Measurements from ENCODE around the gene FNDC3B.

Gene FNDC3B

DNA sequence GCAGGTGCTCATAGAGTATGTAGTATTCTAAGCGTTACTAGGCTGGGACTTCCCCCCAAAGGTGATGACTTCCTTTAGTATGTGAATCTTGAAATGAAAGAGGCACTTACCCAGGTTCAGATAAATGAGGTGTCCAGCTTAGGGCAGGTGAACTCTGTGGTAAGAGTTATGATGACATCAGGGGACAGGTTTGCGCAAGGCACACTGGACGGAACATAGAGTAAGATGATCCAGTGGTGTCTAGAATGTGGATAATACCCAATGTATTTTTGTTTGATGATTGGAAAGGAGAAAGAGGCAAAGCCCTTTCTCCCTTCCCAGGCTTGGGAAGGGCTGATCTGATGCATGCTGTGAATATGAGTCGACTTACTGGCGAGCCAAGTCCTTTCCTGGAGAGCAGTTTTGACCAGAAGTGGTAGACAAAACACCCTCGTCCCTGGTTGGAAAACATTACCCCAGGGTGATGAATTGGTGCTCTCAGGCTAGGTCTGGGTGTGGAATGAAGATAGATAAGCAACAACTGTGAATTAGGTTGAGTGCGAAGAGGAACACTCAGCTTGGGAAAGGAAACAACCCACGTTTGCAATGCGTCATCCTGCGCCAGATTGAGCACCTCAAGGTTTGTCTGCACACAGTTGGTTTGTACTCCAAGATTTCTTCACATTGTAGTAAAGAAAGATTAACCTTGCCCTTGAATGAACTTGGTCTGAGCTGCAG is 284.7 kb downstream of the FNDC3B start:
- no peak for DNase-seq

DNA sequence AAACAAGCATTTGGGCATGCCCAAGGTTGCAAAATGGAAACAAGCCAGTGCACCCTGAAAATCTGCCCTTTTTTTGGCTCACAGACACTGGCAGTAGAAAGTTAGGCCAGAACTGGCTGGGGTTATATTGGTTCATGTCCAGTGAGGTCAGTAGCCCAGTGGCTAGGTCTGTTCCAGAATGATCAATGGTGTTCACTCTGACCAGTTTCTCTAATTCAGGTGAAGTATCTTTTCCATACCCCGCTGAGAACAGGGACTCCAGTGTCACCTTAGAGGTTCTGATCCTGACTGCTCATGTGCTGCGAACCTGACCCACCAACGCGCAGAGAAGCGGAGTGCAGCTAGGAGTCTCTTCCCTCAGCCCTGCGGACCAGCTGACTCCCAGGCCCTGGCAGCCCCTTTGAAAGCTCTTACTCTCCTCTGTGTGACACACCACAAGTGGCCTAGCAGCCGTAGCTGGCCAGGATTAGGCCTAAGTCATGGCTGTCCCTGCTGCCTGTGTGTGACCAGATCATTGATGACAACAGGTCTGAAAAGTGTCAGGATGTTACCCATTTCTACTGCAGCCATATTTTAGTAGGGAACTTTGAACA is 285.3 kb downstream of the FNDC3B start:
- no peak for DNase-seq

DNA sequence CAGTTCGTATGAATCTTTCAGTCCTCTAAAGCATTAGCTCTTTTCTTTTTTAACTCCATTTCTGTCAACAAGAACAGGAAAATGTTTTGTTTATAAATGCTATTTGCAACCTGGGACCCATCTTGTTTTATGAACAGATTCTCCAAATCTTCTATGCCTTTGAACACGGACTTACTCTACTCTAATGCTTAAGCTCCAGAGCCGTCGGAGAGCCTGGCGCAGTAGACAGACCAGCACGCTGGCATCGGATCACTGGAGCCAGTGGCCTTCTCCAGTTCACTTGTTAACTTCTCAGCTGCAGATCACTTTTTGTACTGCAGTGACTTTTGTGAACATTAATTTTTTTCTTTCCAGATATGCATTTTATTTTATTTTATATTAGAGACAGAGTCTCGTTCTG is 286.1 kb downstream of the FNDC3B start:
- no peak for DNase-seq

DNA sequence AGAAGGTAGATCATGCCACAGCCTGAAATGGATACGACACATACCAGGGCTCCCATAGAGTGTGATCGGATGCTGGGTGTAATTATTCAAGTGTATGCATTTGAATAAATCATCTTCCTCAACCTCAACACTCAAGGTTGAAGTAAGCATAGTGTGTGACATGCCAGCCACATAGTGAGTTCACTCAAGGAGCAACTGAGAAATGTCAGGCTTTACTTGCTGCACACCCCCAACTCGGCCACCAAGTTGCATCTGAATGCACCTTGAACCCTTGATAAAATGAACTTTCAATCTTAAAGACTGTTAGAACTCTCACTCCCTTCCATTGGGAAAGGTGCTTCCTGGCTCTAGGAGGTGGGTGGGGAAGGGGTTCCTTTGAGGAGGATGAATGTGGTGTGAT is 287.6 kb downstream of the FNDC3B start:
- DNase-seq: no peak

DNA sequence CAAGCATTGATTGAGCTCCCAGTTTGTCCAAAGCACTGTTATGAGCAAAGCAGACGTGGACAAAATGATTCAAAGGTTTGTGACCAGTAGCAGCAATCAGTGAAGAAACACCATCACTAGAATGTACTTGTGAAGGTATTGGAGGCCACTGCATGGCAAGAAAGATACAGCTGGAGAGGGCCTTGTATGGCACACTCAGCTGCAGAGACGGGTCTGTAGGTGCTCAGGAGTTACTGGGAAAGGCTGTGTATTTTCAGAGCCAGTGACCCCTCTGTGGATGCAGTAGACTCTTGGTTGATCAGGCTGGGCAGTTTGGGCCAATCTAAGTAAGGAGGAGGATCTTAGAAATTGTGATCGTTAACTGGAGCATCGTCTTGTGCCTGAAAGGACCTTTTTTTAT is 288.9 kb downstream of the FNDC3B start:
- DNase-seq: no peak

DNA sequence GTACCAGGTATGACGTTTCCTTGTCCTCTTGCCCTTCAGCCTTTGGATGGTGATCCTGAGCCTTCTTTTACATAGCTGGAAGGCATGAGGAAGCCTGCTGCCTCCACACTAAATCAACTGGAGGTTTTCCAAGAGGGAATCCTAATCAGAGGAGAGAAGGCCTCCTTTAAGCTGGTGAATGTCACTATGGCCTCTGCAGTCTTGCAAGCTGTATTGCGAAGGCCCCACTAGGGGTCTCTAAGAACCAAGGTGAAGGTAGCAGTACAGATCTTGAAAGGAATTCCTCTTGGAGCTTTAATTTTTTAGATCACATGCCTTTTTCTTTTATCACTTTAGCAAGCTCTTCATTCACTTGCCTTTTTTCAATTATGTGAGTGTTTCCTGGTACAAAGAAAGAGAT is 289.7 kb downstream of the FNDC3B start:
- no peak for DNase-seq

DNA sequence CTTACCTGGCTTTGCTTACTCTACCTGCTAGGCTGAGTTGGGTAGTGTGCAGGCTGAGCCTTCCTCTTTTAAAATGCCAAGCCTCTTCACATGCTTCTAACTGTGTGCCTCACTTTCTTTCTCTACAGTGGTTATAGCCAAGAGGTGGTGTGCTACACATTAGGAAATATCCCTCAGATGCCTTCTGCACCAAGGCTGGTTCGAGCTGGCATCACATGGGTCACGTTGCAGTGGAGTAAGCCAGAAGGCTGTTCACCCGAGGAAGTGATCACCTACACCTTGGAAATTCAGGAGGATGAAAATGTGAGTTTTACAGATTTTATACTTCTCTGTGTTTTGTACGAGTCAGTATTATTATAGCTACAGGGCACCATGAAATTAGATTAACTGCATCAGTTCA is 291.0 kb downstream of the FNDC3B start:
- no peak for DNase-seq

DNA sequence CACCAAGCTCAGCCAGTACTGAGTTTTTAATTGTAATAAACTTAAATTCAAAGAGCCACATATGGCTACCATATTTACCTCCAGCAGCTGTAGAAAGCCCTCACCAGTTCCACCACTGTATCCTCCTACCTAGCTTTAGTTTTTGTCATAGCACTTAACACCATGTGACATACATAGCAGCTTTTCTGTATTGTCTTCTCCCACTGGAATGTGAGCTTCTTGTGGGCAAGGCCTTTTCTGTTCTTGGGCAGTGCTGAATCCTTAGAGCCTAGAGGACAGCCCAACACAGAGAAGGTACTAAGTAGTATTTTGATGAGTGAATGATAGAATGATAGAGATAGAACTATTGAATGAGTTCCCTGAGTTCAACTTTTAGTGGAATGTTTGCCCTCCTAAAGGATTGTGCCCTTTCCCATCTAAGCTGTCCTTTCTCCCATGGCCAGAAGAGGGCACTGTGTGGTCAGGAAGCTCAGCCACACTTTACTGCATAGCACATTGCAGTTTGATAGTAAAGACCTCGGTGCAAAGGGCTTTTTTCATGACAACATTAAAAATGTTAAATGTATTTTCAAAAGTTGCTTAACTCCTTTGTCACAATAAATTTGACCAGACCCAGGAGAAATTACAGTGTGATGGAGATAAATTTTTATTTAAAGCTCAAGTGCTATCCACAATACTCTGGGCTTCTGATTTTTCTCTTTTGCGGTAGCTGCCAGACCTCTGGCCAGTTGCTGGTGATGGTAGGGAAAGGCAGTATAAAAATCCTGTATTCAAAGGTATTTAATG is 293.1 kb downstream of the FNDC3B start:
- no peak for DNase-seq

DNA sequence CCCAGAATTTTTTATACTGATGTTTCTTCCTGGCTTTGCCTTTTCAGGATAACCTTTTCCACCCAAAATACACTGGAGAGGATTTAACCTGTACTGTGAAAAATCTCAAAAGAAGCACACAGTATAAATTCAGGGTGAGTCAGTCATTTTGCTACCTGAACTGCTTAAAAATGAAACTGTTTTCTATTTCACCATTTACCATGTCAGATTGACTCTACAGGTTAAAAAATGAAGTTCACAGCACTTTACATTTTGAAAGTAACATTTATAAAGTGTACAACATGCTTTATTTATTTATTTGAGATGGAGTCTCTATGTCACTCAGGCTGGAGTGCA is 293.6 kb downstream of the FNDC3B start:
- DNase-seq: no peak

DNA sequence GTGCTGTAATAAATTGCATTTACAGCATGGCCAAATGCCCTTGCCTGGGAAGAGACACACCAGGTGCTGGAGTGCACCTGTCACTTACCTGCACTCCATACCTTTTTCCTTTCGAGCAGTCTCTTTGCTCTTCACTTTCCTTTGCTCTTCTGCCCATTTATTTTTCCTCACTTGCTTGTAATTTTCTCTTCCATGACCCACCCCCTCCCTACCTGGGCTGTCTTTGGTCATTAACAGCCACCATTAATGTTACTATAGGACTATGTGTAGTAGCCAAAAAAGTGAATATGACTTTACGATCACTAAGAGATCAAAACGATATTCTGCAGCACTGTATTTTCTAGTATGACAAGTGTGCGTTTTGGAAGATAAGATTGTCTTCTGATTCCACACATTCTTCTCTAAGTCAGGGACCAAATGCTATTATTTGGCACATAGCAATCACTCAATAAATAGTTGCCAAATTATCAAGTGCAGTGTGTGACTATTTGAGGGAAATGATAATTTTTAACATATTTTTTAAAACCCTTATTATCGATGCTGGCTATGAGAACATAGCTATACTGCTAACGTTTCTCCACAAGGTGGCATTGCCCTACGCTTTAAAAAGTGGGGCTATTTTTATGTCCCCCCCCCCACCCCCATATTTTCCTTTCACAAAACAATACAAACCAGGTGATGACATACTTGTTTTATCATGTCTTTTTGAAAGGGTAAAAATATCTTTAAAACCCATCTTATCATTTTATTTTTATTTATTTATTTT is 294.5 kb downstream of the FNDC3B start:
- no peak for DNase-seq

DNA sequence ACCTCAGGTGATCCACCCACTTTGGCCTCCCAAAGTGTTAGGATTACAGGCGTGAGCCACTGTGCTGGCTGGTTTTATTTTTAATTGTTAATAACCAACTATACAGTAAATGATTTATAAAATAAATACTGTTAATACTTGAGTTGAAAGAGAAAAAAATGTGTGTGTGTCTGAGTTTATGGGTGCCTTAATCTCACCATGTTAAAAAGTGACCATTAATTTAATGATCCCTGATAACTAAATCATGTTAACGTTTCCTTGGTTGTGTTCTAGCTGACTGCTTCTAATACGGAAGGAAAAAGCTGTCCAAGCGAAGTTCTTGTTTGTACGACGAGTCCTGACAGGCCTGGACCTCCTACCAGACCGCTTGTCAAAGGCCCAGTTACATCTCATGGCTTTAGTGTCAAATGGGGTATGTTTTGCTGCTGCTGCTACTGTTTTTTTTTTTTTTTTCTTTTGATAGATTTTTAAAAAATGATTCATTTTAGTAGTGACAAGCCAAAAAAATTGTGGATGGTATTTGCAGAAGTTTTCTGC is 295.4 kb downstream of the FNDC3B start:
- no peak for DNase-seq

DNA sequence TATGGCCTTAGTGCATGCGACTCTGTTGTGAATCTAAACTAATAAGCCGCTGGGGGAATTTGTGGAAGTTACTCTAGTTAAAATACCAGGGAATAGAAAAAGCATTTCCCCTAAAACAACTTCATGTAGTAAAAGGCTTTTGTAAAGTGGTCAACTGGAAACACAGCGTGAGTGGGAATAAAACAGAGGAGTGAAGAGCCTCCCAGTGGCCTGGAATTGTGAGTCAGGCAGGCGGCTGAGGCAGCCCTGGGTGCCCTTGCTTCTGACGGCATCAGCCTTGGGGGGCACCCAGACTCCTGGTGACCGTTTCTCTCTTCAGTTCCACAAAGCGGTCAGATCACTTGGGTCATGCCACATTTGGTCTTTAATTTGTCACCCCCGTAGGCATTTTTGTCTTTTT is 300.5 kb downstream of the FNDC3B start:
- no peak for DNase-seq

DNA sequence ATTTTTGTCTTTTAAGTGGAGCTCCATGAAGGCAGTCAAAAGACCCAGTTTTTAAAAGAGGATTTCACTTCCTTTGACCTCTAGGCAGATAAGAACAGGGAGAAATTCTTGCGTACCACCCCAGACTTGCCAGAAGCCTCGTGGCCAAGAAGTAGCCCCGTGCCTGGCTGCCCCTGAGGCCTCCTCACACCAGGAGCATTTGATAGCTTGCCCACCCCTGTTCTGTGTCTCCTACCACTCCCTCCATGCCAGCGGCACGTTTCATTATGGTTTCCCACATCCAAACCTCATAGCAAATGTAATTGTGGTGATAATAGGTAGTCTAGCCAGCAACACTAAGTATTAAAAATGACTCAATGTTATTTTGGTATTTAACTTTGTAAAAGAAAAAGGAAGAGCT is 301.2 kb downstream of the FNDC3B start:
- DNase-seq: no peak

DNA sequence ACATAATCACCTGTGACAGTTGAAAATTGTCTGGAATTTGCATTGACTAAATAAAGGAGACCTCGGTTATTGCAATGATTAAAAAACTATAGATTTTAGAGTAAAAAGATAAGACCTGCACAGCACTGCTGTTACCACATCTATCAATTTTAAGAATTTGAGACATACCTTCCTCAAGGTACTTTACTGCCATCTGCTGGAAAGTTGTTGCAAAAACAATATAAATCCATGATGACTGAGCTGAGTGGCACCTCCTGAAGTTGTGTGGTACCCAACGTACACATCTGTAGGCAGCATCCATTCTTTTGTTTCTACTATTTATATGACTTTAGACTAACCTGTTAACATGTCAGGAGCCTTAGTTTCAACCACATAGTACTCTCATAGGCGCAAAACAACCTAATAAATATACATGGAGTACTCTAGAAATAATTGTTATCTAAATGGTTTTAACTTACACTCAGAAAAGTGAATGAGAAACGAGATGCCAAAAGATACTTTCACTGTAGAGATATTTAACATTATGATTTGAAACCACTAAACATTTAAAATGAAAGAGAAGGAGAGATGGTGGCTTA is 302.2 kb downstream of the FNDC3B start:
- no peak for DNase-seq

DNA sequence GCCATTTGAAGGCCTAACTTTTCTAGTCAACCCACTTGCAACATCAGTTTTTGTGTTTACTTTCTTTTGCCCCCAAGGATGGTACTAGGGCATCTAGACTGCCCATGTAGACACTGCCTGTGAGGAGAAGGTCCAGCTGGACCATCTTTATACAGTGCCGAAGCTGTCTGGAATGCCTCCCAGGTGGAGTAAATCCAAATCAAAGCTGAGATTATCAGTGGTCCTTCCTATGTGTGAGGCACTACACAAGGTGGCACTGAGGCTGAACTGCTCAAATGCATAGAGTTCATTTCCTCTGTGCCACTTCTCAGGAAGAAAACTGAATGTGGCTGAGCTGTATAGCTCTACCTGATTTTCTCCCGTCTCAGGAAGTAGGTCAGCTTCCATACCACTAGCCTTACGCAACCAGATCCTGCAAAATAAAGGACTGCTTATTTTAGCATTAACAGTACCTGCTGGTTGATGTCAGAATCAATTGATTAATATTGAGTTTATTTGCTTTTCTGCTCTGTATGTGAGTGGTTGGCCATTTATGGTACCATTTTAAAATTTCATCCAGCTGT is 302.8 kb downstream of the FNDC3B start:
- no peak for DNase-seq

DNA sequence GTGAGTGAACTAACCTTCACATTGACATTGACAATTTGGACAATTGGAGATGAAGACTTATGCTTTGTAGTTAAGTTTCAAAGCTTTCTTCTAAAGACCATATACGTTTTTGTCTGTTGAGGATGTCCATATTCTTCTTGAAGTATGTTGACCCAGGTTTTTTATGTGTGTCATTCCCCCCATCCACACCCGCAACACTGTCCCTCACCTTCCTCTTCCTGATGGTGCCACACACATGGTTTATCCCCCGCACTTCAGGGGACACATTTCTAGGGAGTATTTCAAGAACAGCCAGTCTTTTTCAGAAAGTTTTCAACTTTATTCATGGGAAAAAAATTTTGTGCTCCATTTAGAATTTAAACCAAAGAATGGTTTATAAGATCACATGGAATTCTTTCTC is 303.7 kb downstream of the FNDC3B start:
- no peak for DNase-seq

DNA sequence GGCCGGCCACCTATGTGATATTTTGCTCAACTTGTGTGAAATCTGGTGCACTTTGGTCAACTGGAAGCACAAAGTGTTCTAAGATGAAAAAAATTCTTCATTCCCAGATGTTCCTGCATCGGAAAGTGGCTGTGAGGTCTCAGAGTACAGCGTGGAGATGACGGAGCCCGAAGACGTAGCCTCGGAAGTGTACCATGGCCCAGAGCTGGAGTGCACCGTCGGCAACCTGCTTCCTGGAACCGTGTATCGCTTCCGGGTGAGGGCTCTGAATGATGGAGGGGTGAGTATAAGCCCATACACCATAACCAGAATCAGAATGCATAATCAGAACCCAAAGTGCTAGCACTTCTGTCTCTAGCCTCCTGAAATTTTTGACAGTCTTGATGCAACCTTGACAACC is 304.6 kb downstream of the FNDC3B start:
- DNase-seq: no peak

DNA sequence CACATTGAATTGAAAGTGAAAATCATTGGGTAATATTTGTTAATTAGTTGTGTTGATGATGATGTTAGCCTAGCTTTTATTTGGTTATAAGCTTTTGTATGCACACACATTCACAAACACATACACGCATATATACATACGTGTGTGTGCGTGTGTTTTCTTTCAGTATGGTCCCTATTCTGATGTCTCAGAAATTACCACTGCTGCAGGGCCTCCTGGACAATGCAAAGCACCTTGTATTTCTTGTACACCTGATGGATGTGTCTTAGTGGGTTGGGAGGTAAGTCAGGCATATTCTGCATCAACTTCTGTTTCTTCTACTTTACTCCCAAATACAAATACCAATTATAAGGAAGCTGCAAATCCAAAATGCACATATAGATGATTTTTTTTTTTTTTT is 306.8 kb downstream of the FNDC3B start:
- no peak for DNase-seq

DNA sequence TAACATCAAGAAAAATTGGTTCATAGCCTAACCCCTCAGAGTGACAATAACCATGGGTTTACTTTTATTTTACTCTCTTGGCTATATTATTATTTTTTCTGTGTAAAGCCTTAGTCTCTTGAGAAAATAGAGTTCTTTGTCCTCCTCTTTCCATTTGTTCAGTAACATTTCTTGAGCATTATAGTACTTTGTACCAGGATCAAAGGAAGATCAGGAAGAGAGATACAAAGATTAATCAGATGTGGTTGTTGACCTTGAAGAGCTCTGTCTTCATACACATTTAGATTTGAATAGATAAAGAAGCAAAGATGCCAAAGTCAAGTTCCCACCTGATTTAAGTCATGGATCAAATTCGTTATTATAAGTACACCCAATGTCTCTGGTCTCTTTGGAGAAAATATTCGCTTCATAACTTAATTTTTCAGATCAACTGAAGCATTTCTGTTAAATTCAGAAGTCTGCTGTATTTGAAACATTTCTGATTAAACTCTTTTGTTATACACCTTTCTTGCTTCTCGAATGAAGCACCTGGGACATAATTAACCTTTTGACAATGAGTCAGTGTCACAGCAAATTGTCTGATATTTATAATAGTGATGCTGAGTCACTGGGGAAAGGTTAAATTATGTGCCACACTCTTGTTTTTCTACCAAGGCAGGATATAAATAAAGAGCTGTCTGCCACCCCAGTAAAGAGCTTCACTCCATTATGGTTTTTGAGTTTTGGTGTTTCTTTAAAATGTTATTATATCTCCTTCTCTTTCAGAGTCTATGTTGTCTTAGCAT is 308.7 kb downstream of the FNDC3B start:
- DNase-seq: no peak

DNA sequence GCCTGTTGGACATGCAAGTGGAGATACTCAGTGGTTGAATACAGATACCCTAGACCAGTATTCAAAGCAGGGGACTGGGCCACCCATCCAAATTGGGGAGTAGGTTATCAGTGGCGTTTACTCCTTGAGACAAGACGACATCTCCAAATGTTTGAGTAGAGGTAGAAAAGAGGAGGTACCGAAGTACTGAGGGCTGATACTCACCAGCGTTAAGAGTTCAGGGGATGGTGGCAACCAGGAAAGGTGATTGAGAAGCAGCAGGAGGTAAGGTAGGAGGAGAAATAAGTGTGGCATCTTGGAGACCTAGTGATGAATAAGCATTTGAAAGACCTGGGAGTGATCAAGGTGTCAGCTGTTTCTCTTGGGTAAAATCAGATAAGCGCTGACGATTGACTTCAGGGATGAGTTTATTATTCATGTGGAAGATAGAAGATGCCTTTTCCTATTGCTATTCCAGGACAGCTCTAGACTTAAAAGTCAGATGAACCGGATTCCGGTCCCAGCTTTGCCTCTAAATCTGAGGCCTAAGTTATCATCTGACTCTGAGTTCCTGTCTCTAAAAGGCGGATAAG is 312.6 kb downstream of the FNDC3B start:
- no peak for DNase-seq

DNA sequence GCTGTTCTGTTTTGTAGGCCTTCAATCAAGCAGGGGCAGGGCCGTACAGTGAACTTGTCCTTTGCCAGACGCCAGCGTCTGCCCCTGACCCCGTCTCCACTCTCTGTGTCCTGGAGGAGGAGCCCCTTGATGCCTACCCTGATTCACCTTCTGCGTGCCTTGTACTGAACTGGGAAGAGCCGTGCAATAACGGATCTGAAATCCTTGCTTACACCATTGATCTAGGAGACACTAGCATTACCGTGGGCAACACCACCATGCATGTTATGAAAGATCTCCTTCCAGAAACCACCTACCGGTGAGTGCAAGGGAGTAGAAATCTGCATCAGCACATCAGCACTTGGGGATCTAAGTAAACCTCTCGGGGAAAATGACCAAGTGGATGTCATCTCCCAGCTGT is 313.4 kb downstream of the FNDC3B start:
- DNase-seq: no peak
